Lower leg skin (tissue), 3 donors: ENCODE results near the gene CCDC33.

ENCODE experiments used
- POLR2A ChIP-seq, 2 donors: fragments of 450-650 bp; IDR thresholded peaks; one replicate each; pipeline ENCODE4 v1.6.1; 2016 to 2017; ENCODE audit warnings: antibody characterized with exemption in 2 of 2, mild to moderate bottlenecking in 1 of 2, moderate library complexity in 1 of 2
- TF ChIP-seq, protein P1 (sequence below), 3 donors: fragments of 450-650 bp; IDR thresholded peaks; one replicate each; pipeline ENCODE4 v1.5.1; 2016; ENCODE audit warnings: antibody characterized with exemption in 3 of 3, mild to moderate bottlenecking in 3 of 3, moderate library complexity in 2 of 3

DNA sequence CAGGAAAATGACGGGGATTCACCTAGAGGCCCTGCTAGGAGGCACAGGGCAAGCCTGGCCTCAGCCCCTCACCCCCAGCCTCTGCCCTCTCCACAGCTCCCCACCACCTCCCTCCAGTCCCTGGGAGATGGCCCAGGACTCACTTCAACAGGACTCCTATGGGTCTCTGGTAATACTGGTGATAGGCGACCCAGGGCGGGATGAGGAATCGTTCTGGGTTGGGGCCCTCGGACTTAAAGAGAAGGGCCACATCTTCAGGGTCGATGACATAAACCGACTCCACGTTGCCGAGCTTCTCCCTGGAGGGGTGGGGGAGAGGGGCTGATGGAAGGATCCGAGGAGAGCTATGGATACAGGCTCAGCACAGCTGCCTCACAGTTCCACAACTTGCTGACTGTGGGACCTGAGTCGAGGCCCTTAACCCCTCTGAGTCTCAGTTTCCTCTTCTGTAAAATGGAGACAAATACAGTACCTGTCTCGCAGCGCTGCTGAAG is 111.7 kb downstream of the CCDC33 start:
- no peak for TF ChIP-seq POLR2A (IDR thresholded peaks at IDR 0.05)
- TF ChIP-seq, protein P1, sequence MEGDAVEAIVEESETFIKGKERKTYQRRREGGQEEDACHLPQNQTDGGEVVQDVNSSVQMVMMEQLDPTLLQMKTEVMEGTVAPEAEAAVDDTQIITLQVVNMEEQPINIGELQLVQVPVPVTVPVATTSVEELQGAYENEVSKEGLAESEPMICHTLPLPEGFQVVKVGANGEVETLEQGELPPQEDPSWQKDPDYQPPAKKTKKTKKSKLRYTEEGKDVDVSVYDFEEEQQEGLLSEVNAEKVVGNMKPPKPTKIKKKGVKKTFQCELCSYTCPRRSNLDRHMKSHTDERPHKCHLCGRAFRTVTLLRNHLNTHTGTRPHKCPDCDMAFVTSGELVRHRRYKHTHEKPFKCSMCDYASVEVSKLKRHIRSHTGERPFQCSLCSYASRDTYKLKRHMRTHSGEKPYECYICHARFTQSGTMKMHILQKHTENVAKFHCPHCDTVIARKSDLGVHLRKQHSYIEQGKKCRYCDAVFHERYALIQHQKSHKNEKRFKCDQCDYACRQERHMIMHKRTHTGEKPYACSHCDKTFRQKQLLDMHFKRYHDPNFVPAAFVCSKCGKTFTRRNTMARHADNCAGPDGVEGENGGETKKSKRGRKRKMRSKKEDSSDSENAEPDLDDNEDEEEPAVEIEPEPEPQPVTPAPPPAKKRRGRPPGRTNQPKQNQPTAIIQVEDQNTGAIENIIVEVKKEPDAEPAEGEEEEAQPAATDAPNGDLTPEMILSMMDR (IDR thresholded peaks at IDR 0.05), result no peak
